Measurements from ENCODE around the gene NTRK3. TPM values are rescaled to one million over a fixed set of nuclear protein-coding genes. Genes with fewer than 3 reads are reported as not detected.

The NTRK3 gene
- total and polyA plus RNA-seq, 4 donors = 0.21 to 2.9 (median 0.32) TPM

DNA sequence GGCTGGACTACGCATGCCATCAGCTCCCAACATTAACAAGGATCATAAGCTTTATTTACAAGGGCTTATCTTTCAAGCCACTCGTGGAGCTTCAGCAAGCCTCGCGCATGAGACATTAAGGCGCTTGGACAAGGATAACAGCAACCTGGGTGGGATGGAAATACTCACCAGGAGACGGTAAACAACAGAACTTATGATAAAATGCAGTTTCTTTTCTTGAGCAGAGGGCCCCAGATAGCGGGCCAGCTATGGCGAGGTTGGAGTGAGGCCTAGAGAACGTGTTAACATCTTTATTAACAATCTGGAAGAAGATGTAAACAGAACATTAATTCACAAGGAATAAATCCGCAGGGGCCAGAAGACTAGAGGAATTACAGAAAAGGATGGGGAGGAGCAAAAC lies 158.2 kb downstream of the NTRK3 start (continued):
- TF ChIP-seq, protein P1, sequence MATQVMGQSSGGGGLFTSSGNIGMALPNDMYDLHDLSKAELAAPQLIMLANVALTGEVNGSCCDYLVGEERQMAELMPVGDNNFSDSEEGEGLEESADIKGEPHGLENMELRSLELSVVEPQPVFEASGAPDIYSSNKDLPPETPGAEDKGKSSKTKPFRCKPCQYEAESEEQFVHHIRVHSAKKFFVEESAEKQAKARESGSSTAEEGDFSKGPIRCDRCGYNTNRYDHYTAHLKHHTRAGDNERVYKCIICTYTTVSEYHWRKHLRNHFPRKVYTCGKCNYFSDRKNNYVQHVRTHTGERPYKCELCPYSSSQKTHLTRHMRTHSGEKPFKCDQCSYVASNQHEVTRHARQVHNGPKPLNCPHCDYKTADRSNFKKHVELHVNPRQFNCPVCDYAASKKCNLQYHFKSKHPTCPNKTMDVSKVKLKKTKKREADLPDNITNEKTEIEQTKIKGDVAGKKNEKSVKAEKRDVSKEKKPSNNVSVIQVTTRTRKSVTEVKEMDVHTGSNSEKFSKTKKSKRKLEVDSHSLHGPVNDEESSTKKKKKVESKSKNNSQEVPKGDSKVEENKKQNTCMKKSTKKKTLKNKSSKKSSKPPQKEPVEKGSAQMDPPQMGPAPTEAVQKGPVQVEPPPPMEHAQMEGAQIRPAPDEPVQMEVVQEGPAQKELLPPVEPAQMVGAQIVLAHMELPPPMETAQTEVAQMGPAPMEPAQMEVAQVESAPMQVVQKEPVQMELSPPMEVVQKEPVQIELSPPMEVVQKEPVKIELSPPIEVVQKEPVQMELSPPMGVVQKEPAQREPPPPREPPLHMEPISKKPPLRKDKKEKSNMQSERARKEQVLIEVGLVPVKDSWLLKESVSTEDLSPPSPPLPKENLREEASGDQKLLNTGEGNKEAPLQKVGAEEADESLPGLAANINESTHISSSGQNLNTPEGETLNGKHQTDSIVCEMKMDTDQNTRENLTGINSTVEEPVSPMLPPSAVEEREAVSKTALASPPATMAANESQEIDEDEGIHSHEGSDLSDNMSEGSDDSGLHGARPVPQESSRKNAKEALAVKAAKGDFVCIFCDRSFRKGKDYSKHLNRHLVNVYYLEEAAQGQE (IDR thresholded peaks at IDR 0.05) = no peak
- TF ChIP-seq TAF1 (conservative IDR thresholded peaks at IDR 0.05) (no peak), RAD21 (IDR thresholded peaks at IDR 0.05) (no peak), FOXA2 (IDR thresholded peaks at IDR 0.05) (no peak)
- TF ChIP-seq, protein P2, sequence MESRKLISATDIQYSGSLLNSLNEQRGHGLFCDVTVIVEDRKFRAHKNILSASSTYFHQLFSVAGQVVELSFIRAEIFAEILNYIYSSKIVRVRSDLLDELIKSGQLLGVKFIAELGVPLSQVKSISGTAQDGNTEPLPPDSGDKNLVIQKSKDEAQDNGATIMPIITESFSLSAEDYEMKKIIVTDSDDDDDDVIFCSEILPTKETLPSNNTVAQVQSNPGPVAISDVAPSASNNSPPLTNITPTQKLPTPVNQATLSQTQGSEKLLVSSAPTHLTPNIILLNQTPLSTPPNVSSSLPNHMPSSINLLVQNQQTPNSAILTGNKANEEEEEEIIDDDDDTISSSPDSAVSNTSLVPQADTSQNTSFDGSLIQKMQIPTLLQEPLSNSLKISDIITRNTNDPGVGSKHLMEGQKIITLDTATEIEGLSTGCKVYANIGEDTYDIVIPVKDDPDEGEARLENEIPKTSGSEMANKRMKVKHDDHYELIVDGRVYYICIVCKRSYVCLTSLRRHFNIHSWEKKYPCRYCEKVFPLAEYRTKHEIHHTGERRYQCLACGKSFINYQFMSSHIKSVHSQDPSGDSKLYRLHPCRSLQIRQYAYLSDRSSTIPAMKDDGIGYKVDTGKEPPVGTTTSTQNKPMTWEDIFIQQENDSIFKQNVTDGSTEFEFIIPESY (IDR thresholded peaks at IDR 0.05) = no peak

DNA sequence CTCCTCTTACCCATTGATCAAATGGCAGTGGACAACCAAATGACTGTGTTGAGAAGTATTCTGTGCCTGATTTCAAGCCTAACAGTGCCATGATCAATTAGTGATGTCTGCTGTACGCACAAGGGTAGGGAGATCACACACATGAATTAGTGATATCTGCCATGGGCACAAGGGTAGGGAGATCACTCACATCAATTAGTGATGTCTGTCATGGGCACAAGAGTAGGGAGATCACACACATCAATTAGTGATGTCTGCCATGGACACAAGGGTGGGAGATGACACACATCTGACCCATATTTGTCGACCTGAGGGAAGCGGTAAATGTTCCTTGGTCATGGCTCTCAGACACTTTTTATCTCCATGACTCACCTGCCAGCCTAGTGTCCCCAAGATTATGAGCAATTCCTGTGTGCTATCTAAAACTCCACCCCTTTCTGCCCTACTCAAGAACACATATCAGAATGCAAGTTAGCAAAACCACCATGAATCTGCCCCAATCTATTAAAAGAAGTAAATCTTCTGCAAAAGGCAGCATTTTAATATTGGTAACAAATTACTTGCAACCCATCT lies 165.0 kb downstream of the NTRK3 start:
- whole genome bisulfite sequencing = 78% methylated on average over 3 of the region's 3 CpGs

More for the DNA sequence above, 165.0 kb downstream of the NTRK3 start:
- Histone ChIP-seq H3K27ac (ENCODE audit: low read depth in 1 of 2, low read length in 2 of 2) (no peak overlapping the region), H3K4me1 (ENCODE audit: control insufficient read depth in 4 of 4, insufficient read depth in 4 of 4, low read length in 3 of 4) (no peaks in the 10 kb centered on the region), H3K27me3 (ENCODE audit: control insufficient read depth in 4 of 4, insufficient read depth in 4 of 4, low read length in 3 of 4) (peaks cover 0 to 4% (median 0%) of the 10 kb centered on the region in 4 donors), H3K9me3 (ENCODE audit: control insufficient read depth in 4 of 4, low read length in 3 of 4) (peaks cover 0 to 4% (median 0%) of the 10 kb centered on the region in 4 donors), H3K4me3 (ENCODE audit: low read depth in 1 of 3, low read length in 3 of 3) (no peak overlapping the region), H3K9ac (ENCODE audit: low read depth in 1 of 2, low read length in 2 of 2) (no peak overlapping the region), H3K36me3 (ENCODE audit: control insufficient read depth in 4 of 4, insufficient read depth in 3 of 4, low read depth in 1 of 4, low read length in 3 of 4) (no peaks in the 10 kb centered on the region)
- no peak for DNase-seq (ENCODE audit: low spot score)
- TF ChIP-seq RXRA (IDR thresholded peaks at IDR 0.05) = no peak
- TF ChIP-seq SP1 (IDR thresholded peaks at IDR 0.05) = no peak
- TF ChIP-seq, protein P1 (IDR thresholded peaks at IDR 0.05) = no peak
- TF ChIP-seq JUND (IDR thresholded peaks at IDR 0.05) = no peak
- no peak for TF ChIP-seq FOXA2 (IDR thresholded peaks at IDR 0.05)
- no peak for TF ChIP-seq FOXA1 (IDR thresholded peaks at IDR 0.05)
- no peak for TF ChIP-seq TAF1 (conservative IDR thresholded peaks at IDR 0.05)
- TF ChIP-seq, protein P3, sequence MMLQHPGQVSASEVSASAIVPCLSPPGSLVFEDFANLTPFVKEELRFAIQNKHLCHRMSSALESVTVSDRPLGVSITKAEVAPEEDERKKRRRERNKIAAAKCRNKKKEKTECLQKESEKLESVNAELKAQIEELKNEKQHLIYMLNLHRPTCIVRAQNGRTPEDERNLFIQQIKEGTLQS (IDR thresholded peaks at IDR 0.05) = no peak
- TF ChIP-seq, protein P2 (IDR thresholded peaks at IDR 0.05) = no peak
- no peak for TF ChIP-seq RAD21 (IDR thresholded peaks at IDR 0.05)
- TF ChIP-seq YY1 (IDR thresholded peaks at IDR 0.05) = no peak
